SK-MEL-5 (cell line): ENCODE results near the gene PAPSS2. TPM values are rescaled to one million over a fixed set of nuclear protein-coding genes. Genes with fewer than 3 reads are reported as not detected.
"Not testable (repeated sequence)": the region's sequence is repeated elsewhere in the genome, so short reads cannot be mapped to it uniquely, and the experiment has no call there.

Source experiments
- DNase-seq: peaks from one replicate; pipeline ENCODE4 v3.0.0-alpha.2; 2016; ENCODE audit warnings: low read depth, low spot score
- in situ Hi-C: cut with HindIII; loops from 2 replicates; pipeline ENCODE4 v1.10.0; 2016; ENCODE audit warnings: low sequenced_read_pairs, high pct_unique_total_duplicates, low pct_unique_long_range_greater_than_20kb
- total RNA-seq: library from RNA; depleted of rRNA; stranded (reverse); fragments of >200 nt; shearing (Covaris generic); gene quantifications from 2 replicates; pipeline ENCODE4 v1.2.3, GENCODE V29; 2014

PAPSS2 gene
- total RNA-seq, 1 experiment from 2014 or later, result 69.3 TPM

DNA sequence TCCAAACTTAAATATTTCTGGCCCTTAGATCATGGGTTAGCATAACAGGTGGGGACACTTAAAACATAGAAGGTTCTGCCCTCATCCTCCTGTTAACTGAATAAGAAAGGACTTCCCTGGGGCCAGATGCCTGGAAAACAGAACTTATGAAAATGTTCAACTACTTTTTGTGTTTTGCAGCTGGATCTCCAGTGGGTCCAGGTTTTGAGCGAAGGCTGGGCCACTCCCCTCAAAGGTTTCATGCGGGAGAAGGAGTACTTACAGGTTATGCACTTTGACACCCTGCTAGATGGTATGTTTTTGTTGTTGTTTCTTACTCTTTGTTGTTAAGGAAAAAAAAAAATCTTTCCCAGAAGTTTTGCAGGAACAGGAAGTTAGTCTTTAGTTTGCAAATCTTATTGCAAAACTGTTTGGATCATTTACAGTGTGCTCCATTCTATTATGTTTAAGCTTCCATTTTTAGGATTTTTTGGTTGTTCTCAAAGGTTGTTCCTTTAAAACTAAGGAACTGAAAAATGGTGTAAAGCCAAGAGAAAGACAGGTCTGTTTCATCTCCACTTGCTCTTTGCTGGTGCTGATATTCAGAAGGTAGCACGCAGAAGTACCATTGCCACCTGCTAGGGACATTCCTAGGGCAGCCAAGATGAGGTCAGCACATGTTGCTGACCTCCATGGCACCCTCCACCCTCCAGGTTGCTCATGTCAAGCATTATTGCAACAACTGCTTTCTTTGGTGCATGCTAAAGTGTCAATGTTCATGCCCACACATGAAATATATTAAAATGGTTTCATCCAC is 56.1 kb downstream of the PAPSS2 start:
- no peak for DNase-seq
- in situ Hi-C loops, result no loop called here

DNA sequence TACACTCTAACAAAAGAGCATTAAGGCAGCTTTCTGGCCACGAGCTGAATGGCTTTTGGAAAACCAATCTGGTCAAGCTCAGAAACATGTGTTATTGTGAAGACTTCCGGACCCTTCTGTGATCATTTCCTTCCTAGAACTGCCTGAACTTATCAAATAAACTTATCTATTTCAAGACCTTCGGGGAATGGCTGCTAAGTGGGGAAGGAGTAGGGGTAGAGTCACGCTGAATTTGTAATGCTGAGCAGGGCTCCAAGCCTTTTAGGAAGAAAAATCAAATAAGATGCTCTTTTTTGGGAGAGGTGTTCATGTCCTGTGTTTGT is 56.6 kb downstream of the PAPSS2 start:
- in situ Hi-C loops, result no loop called here
- no peak for DNase-seq

DNA sequence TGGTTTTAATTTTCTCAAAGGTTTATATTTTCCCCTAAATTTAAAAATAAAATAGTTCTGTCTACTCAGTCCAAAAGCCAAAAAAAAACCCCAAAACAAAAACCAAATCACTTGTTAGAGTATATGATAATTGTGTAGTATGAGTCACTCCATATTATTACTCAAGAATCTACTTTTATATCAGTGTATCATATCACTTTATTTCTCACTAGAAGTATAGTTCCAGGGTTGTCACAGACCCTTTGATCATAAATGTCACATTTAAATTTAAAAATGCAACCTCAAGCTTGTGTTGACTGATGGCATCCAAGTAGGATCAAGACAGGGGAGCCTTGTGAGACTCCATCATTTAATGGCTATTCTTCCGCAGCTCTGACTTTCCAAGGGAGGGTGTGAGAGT is 61.0 kb downstream of the PAPSS2 start:
- in situ Hi-C loops, result no loop called here
- DNase-seq, result no peak

DNA sequence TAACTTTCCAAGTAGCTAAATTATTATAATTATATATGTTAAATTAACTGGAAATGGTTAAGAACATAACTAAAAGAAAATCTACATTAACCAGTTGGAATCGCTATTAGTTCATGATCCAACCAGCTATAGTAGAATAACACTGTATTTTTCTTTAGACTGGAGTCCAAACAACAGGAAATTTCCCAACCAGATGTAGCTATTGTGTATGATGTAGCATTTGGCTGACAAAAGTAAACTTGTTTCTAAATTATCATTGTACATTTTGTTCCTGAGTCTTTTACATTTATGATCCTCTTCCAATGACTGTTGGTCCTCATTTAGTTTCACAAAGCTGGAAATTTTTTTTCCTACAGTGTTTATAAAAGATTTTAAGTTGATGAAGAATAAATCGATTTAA is 62.1 kb downstream of the PAPSS2 start:
- DNase-seq, result no peak
- in situ Hi-C loops, result no loop called here

DNA sequence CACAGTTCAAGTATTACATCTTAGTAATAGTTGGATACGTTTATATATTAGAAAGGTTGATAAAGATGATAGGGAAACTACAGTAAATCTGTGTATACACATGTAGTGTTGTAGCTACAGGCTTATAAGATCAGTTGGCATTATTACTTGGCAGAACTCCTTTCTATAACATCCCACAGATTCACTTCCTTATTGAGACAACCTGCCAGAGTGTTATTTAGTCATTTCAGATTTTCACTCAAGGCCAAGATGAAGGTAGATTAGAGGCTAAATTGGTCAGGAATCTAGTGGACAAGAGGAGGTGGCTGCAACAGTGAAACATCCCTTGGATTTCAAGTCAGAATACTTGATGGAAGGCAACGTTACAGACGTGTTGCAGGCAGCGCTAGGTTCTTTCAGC is 63.0 kb downstream of the PAPSS2 start:
- no peak for DNase-seq
- in situ Hi-C loops, result no loop called here

DNA sequence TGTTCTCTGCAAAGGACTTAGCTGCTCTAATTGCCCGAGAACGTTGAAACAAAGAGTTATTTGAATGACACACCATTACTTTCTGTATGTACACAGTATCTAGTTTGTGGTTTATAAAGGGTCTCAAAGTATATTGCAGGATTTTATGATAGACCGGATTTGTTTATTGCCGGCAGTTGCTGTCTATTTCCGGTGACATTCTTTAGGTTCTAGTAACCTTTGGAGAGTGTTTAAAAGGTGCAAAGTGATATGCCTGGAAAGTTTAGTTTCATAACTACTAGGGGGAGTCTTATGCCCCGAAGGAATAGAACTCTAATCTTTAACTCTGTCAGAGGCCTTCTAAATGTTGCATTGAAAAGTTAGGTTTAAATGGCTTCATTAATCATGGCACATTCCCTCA is 63.8 kb downstream of the PAPSS2 start:
- peak; percentile 75 for DNase-seq
- in situ Hi-C loops, result no loop called here

DNA sequence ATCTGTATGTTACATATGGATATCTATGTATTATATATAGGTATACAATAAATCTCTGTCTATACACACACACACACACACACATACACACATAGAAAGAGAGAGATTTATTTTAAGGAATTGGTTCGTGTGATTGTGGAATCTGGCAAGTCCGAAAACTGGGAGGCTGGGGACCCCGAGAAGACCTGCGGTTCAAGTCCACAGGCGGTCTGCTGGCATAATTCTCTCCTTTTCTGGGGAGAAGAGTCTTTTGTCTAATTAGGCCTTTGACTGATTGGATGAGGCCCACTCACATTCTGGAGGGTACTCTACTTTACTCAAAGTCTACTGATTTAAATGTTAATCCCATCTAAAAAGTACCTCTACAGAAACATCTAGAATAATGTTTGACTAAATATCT is 65.1 kb downstream of the PAPSS2 start:
- in situ Hi-C loops, result no loop called here
- DNase-seq, result no peak

DNA sequence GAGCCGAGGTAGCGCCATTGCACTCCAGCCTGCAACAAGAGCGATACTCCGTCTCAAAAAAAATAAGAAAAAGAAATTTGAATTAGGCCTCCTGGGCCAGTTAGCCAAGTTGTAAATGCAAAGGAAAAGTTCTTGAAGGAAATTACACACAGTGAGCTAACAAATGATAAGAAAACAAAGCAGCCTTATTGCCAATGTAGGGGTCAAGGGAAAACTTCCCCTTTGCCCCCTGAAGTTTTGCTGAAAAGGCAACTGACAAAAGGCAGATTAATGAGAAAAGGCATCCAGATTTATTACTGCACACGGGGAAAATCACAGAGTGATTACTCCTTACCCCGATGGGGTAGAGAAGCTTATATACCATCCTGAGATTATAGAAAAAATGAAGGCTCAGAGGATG is 70.3 kb downstream of the PAPSS2 start:
- in situ Hi-C loops, result no loop called here
- no peak for DNase-seq

DNA sequence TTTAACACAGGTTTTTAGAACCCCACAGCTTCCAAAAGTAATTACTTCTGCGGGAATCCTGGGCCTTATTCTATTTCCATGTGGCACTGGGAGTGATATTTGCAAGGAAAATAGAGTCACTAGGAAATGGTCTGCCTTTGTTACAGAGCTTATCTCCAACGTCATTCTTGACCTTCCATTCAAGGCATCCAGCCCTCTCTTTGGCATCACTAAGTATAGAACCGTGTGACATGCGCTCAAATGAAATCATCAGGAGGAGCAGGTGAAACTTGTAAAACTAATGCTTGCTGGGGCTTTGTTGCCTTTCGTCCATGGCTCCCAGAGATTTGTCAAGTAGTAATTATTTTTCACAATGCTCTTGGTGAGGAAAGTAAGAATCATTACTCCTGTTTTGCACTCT is 73.4 kb downstream of the PAPSS2 start:
- in situ Hi-C loops, result no loop called here
- DNase-seq, result peak; percentile 90

DNA sequence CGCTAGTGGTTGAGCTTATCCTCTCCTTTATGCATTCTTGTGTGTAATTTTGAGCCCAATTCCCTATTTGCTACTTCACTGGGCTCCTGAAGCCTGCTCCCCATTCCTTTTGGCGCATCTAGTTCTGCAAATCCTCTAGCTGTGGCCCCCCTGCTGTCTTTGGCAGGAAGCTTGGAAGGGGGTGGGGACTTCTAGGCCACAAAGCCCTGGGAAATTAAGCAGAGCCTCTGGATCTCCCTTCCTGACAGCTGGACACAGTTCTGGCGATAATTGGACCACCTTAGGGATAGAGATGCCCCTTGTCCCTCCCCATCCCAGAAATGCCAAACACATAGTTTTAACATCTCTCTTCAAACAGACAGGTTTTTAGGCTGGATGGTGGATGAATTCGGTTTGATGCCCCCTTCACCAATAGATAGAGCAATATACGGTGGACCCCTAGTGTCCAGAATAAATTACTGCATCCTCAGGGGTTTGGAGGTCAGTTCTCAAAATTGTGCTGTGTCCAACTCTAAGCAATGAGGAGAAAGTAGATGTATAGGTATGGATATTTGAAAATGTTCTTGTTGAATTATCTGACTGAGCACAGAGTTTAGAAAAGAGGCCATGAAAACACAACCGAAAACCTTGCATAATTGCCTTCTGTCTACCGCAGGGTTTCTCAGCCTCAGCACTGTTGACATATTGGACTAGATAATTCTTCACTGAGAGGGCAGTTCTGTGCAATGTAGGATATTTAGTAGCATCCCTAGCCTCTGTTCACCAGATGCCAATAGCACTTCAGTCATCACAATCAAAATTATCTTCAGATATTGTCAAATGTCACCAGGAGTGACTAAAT is 75.5 kb downstream of the PAPSS2 start:
- peak; percentile 73 for DNase-seq
- in situ Hi-C loops, result no loop called here

DNA sequence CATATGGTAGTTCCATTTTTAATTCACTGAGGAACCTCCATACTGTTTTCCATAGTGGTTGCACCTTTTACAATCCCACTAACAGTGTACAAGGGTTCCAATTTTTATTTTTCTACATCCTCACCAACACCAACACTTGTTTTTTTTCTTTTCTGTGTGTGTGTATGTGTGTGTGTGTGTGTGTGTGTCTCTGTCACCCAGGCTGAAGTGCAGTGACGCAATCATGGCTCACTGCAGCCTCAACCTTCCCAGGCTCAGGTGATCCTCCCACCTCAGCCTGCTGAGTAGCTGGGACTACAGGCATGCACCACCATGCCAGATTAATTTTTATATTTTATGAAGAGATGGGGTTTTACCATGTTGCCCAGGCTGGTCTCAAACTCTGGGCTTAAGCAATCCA is 78.6 kb downstream of the PAPSS2 start:
- in situ Hi-C loops, DNase-seq: not testable (repeated sequence)

DNA sequence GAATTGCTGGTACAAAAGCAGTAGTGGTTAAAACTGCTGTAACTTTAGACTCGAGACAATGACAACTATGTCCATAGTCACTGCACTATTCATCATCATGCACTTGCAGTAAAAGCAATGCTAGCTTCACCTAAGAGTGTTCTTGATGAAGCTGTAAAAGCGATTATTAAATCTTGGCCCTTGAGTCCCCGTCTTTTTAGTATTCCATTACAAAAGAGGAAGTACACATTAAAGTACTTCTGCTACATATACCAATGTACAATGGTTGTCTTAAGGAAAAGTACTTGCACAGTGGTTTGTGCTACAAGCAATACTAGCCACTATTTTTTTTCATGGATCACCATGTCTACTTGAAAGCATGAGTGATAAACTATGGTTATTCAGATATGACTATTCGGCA is 80.0 kb downstream of the PAPSS2 start:
- in situ Hi-C loops, result no loop called here
- DNase-seq, result no peak

DNA sequence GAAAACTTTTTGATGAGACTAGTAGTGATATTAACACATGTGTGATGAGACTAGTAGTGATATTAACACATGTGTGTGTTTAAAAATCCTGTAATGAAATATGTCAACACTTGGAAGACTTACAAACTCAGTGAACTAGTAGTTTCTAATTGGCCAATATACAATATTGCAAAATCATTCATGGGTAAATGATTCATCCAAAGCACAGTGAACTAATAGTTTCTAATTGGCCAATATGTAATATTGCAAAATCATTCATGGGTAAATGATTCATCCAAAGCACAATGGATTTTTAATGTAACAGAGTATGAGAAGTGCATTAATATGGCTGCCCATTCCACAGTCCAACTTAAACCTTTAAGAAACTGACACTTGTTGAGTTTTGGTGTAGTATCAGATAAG is 80.6 kb downstream of the PAPSS2 start:
- in situ Hi-C loops, result no loop called here
- DNase-seq, result peak; percentile 24

DNA sequence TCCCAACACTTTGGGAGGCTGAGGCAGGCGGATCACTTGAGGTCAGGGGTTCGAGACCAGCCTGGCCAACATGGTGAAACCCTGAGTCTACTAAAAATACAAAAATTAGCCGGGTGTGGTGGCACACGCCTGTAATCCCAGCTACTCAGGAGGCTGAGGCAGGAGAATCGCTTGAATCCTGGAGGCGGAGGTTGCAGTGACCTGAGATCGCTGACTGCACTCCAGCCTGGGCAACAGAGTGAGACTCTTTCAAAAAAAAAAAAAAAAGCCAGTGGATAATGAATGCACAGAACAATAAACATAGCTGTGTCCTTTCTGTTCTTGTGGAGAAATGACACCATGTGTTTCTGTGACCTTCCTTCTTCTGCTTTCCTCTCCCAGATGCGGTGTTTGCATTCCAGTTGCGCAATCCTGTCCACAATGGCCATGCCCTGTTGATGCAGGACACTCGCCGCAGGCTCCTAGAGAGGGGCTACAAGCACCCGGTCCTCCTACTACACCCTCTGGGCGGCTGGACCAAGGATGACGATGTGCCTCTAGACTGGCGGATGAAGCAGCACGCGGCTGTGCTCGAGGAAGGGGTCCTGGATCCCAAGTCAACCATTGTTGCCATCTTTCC is 83.4 kb downstream of the PAPSS2 start:
- DNase-seq, in situ Hi-C loops: not testable (repeated sequence)

DNA sequence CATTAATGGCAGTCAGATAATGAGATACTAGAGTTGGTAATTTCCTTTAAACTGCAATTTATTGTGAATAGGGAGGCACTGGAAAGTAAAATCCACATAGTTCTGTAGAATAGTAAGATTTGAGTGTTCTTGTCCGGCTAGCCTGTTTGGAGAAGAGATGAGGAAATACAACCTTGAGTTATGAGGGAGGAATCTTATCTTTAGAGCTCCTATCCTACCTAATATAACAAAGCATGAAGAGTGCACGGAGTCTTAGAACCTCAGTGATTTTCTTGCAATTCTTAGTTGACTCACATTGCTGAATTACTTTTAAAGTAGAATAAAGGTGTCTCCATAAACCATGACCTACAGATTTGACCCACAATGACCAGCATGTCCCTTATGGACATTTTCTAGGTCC is 84.9 kb downstream of the PAPSS2 start:
- no peak for DNase-seq
- in situ Hi-C loops, result no loop called here

DNA sequence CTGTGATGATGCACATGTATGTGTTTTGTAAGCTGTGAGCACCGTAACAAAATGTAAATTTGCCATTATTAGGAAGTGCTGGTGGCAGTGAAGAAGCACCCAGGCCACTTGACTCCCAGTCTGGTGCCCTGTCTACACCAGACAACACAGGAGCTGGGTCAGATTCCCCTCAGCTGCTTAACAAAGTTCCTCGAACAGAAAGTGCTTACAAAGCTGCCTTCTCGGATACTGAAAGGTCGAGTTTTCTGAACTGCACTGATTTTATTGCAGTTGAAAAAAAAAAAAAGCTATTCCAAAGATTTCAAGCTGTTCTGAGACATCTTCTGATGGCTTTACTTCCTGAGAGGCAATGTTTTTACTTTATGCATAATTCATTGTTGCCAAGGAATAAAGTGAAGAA is 87.2 kb downstream of the PAPSS2 start:
- in situ Hi-C loops, result no loop called here
- DNase-seq, result no peak

DNA sequence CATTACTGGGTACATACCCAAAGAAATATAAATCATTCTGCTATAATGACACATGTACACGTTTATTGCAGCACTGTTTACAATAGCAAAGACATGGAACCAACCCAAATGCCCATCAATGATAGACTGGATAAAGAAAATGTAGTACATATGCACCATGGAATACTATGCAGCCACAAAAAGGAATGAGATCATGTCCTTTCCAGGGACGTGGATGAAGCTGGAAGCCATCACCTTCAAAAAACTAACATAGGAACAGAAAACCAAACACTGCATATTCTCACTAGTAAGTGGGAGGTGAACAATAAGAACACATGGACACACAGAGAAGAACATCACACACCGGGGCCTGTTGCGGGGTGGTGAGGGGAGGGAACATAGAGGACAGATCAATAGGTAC is 88.6 kb downstream of the PAPSS2 start:
- in situ Hi-C loops, DNase-seq: not testable (repeated sequence)

DNA sequence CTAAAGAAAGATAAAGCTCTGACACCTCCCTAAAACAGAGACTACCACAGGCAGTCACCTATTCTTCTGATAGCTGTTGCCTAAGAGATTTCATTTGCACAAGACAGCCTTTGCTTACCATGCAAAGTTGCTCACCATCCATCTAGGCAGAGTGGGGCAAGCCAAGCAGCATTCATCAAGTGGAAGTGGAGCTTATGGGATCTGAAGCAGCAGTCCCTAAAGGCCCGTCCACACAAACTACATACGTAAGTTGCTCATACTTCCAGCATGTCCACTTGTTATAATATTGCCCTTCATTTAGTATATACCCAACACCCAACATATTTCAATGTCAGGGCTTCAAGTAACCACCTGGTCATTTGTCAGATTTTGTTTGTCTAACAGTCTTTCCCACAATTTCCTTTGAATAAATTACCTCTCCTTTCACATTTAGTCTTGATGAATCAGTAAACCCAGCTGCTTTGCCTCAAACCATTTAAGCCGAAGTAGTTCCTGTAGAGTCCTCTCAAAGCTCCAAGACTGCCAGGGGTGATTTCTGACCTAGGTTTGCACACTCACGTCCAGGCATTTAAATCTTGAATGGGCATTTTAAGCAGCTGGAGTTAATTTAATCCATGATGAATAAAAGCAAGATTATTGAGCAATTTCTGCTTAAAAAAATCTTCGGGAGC is 90.5 kb downstream of the PAPSS2 start:
- no peak for DNase-seq
- in situ Hi-C loops, result no loop called here
